DLD1 (cell line): Measurements from ENCODE around the gene PTPRM.

ENCODE experiments used
- in situ Hi-C: cut with HindIII; loops from 2 replicates; pipeline ENCODE4 v1.10.0; 2017; ENCODE audit warnings: low sequenced_read_pairs

The PTPRM gene

DNA sequence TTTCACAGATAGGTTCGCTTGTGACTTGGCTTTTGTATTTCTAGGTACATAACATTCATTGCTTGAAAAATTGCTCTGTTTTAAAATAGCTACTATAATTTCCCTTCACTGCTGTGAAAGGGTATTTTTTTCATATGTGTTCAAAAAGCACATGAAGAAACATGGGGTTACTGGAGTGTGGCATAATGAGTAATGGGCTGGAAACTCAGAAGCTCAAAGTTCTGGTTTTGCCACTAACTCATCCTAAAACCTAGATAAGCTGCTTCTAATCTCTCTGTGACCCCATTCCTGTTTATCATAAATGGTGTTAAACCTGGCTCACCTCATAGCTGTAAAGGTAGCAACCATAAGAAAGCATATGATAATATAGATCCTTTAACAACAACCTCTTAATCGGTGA, 319.3 kb downstream of the PTPRM start:
- in situ Hi-C loops = no loop called here

- in situ Hi-C loops = no loop called here
Observed at GRCh38 chr18:7889515-7889914, 322.4 kb downstream of the PTPRM start.

- in situ Hi-C loops = no loop called here
Observed at GRCh38 chr18:7890075-7890474, 323.0 kb downstream of the PTPRM start.

DNA sequence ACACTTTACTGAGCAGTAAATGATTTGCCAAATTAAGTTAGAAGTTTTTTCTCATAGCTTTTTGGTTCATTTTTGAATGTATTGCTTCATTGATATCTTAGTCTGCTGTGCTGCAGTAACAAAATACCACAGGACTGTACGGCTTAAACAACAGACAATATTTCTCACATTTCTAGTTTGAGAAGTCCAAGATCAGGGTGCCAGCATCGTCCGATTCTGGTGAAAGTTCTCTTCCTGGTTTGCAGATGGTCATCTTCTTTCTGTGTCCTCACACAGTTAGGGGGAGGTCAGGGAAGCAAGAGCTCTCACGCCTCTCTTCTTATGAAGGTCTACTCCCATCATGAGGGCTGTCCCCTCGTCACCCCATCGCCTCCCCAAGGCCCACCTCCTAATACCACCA, 325.4 kb downstream of the PTPRM start:
- in situ Hi-C loops = no loop called here

GRCh38 chr18:7894592-7894991, 327.5 kb downstream of the PTPRM start:
- in situ Hi-C loops = no loop called here

DNA sequence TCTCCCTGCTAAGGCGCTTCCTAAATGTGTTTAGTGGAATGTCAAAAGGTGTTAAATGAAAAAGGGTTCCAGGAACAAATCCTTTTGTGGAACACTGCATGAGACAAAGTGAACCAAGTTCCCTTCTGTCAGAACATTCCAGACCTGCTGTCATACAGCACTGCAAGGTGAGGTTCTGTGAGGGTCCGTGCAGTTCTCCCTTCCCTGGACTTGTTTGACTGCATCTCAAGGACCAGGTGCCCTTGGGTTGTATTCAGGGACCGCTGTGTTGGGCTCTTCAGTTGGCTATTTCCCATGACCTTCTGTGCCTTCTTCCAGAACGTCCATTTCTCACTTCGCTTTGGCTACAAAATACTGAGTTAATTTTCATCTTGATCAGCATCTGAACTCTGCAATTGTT, 328.2 kb downstream of the PTPRM start:
- in situ Hi-C loops = no loop called here

DNA sequence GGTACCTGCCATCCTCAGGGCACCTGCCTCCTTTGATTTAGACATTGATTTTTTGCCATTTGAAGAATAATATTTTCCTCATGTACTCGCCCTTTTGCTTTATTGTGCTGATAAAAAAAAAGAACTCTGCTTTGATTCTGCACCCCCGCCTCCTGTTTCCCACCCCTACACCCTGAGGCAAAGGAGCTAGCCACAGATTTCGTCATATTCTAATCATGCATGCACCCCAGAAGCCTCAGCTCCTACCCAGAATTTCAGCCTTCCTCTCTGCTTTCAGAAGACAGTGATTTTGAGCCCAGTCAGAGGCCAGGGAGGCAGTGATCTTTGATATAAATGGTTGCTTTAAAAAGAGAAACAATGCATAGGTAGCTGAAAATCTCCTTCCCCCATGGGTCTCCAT, 329.0 kb downstream of the PTPRM start:
- in situ Hi-C loops = no loop called here

DNA sequence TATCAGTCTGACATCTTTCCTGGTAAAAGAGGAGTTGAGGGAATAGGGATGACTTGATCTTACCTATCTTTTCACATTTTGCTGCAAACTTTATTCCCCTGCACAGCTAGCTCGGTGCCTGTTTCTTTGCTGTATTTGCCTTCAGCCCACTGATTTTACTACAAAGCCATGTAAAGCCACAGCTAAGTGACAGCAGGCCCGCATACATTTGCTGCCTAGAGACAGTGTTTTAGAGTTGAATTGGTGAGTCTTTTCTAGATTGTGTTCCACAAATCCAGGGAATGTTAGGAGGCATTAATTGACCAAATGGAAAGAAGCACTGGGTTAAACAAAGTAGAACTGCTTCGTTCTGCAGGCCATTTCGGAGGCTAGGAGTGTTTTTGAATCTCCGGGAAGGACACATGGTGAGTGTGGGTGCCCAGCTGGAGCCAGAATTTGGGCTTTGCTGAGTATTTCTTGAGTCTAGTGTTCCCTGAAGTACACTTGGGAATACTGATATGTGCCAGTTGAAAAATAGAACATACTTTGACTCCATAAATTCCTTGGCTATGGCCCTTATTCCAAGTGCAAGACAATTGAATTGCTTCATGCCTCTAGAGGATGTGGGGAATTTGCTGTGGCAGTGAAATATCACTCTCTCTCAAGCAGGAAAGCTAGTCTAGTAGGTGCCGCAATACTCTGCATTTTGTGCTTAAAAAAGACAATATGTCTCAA, 329.8 kb downstream of the PTPRM start:
- in situ Hi-C loops = no loop called here

- in situ Hi-C loops = no loop called here
Observed at GRCh38 chr18:7898181-7898580, 331.1 kb downstream of the PTPRM start.

DNA sequence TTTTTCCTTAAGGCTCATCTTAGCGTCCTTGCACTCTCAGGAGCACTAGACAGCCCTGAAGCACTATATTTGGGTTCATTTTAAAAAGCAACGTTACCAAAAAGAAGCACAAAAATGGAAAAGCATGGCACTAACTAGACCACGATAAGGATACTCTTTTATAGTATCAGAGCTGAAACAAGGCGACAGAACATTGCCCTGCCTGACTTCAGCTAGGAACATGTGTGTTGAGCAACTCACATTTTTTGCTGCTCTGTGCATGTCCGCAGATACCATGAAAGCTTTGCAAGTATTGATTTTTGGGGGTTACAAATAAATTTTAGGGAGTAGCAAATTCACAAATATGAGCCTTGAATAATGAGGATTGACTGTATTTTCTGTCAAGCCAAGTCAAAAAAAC, 332.0 kb downstream of the PTPRM start:
- in situ Hi-C loops = no loop called here

GRCh38 chr18:7900091-7900490, 333.0 kb downstream of the PTPRM start:
- in situ Hi-C loops = no loop called here

DNA sequence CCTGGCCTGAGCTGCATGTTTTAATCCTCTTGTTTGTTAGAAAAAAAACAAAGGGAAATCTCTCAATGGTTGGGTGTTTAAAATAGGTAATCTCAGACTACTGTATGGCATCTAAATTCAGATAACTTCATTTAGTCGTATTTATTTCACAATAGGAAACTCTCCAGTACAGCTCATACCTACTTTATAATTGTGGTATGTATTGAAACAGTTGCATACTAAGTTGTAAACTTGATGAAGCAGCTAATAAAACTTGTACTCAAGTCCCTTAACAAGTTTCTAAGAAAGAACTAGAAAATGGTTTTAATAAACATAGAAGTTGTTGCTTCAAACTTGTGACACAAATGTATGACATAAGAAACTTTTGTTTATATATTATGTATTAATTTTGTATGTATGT, 334.5 kb downstream of the PTPRM start:
- in situ Hi-C loops = no loop called here

DNA sequence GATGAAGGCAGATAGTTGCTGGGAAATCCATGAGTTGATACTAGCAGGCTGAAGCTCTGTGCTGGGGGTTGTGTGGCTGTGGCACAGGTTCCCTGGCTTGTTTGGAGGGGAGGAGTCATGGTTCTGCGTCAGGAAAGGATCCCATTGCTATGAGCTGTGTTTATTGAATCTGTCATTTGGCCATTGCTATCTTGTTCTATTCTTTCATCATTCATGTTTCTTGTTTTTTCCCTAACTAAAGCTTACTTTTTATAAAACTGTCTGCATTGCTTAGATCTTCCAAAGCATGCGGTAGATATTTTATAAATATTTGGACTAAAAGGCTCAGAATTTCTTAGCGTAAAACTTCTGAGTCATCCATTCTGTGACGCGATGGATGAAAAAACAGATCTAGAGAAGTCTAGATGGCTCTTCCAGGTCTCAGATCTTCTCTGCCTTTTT, 335.3 kb downstream of the PTPRM start:
- in situ Hi-C loops = no loop called here

DNA sequence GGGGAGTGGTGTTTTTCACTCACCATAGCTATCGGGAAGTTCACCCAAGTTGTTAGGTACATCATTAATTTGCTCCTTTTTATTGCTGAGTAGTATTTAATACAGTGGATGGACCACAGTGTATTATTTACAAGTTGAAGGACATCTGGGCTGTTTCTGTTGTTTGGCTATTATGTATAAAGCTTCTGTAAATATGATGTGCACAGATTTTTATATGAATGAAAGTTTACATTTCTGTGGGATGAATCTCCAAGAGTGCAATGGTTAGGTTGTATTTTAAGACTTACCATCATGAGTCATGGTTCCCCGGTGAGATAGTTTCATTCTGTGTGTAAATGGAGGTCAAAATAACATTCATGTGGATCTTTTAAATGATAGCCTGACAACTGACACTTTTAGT, 337.4 kb downstream of the PTPRM start:
- in situ Hi-C loops = no loop called here

DNA sequence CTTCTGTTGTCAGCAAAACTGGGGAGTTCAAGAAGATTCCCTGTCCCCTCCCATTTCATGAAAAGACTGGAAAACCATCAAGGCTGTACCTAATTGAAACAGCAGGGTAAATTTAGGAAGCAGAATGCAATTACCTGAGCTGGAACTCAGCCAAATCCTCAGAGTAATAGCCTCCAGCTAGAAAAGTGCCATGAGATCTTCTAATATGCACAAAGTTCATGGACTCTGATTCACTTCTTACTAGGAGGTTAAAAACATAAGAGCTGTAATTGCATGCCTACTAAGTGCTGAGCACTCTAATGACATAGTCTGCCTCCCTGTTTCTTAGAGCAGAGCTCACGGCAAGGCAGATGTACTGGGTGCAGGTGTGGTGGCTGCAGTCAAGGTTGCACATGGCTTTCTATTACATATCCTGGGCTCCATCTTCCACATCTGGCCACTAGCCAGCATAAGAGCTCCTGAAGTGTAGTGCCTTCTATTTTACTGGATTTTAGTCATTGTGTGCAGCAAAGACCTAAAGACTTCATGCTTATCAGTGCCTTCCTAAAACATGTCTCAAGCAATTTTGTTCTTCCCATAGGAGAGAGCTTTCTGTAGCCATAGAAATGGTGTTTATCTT, 341.7 kb downstream of the PTPRM start:
- in situ Hi-C loops = no loop called here

DNA sequence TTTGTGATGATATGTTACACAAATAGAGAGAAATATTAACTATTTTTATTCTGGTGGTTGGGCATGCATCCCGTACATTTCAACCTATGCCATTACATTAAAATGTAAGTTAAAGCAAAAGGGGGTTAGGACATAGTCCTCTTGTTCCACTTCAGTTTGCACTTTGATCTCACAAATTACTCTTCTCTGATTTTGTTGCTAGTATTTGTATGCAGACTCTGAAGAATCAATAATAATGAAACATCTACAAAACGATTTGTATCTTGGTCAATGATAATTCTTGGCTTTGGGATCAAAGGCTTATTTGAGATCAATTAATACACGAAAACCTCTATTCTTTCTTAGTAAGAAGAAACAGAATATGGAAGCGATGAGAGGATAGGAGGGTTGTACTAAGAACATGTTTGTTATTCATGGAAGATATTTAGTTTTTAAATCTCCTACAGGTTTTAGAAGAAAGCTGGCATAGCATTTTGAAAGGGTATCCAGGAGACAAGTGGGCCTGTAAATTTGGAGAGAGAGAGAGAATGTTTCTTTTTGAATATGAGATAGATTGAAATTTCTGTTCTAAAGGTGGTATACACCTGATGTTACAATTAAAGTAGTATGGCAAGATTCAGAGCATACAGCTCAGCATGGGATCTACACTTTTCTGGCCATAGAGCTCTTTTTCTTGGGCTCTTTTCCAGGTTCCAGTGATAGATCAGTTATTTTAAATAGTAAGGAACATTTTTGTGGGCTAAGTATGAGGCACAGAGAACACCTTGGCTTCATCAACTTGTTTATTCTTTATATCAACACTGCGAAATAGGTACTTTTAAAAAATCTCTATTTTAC, 347.9 kb downstream of the PTPRM start:
- in situ Hi-C loops = no loop called here

DNA sequence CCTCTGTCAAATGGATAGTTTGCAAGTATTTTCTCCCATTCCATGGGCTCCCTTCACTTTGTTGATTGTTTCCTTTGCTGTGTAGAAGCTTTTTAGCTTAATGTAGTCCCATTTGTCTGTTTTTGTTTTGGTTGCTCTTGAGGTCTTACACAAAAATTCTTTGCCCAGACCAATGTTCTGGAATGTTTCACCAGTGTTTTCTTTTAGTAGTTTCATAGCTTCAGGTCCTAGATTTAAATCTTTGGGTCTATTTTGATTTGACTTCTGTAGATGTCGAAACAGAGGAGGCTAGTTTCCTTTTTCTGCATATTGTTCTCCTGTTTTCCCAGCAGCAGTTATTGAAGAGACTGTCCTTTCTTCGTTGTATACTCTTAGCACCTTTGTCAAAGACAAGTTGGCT, 351.6 kb downstream of the PTPRM start:
- in situ Hi-C loops = no loop called here

- in situ Hi-C loops = no loop called here
Observed at GRCh38 chr18:7919565-7919964, 352.4 kb downstream of the PTPRM start.

GRCh38 chr18:7921938-7922587, 354.9 kb downstream of the PTPRM start:
- in situ Hi-C loops = no loop called here

DNA sequence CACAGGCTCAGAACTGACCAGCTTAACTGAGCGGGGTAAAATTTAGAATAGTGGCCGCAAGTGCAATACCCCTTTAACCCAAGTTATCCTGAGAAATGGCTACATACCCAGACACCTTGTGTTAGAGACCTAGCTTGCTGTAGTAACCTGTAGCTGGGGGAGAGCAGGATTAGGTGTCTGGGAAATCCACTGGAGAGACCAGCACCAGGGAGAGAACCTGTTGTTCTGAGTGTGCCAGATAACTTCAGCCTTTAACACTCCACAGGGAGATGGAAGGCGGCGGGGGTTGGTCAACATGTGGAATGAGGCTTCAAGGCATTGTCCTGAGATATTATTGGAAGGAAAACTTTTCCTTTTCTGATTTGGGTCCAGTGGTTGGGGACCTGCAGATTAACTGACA, 356.0 kb downstream of the PTPRM start:
- in situ Hi-C loops = no loop called here

DNA sequence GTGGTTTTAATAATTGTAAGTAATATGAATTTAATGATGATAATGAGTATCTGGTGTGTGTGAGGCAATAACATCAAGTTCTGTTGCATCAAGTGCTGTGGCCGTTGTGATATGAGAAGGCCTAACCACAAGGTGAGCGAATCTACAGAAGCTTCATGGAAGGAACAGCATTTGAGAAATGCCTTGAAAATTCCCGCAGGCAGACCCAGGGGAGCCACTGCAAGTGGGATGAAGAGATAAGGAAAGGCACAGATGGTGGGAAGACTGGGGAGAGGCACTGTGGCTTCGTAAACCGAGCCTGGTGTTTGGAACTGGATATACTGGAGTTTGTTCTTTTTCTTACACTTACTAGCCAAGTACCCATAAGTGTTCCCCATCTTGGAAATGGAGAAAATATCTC, 357.5 kb downstream of the PTPRM start:
- in situ Hi-C loops = no loop called here
